Astrocyte of the spinal cord (primary cell): Measurements from ENCODE around the gene ATP8A1.

Source experiments
- DNase-seq: peaks from one replicate; pipeline ENCODE4 v3.0.0; 2011; ENCODE audit warnings: low read depth, low spot score
- H3K4me3 ChIP-seq: 2 replicates; pipeline ENCODE4 v1.5.1; 2011; ENCODE audit warnings: low read depth, mild to moderate bottlenecking, low read length, moderate library complexity
- in situ Hi-C: cut with HindIII; loops from 2 replicates; pipeline ENCODE4 v1.10.0; 2017; ENCODE audit warnings: low sequenced_read_pairs
- TF ChIP-seq, protein P1 (sequence below): IDR thresholded peaks from 2 replicates; pipeline ENCODE4 v1.5.1; 2012; ENCODE audit warnings: low read depth, mild to moderate bottlenecking, low read length, inconsistent platforms

Gene ATP8A1

GRCh38 chr4:42460043-42460442 lies 196.9 kb downstream of the ATP8A1 start:
- in situ Hi-C loops: no loop called here
- DNase-seq: no peak
- no peak overlapping the region for H3K4me3 ChIP-seq
- TF ChIP-seq, protein P1, sequence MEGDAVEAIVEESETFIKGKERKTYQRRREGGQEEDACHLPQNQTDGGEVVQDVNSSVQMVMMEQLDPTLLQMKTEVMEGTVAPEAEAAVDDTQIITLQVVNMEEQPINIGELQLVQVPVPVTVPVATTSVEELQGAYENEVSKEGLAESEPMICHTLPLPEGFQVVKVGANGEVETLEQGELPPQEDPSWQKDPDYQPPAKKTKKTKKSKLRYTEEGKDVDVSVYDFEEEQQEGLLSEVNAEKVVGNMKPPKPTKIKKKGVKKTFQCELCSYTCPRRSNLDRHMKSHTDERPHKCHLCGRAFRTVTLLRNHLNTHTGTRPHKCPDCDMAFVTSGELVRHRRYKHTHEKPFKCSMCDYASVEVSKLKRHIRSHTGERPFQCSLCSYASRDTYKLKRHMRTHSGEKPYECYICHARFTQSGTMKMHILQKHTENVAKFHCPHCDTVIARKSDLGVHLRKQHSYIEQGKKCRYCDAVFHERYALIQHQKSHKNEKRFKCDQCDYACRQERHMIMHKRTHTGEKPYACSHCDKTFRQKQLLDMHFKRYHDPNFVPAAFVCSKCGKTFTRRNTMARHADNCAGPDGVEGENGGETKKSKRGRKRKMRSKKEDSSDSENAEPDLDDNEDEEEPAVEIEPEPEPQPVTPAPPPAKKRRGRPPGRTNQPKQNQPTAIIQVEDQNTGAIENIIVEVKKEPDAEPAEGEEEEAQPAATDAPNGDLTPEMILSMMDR: no peak

DNA sequence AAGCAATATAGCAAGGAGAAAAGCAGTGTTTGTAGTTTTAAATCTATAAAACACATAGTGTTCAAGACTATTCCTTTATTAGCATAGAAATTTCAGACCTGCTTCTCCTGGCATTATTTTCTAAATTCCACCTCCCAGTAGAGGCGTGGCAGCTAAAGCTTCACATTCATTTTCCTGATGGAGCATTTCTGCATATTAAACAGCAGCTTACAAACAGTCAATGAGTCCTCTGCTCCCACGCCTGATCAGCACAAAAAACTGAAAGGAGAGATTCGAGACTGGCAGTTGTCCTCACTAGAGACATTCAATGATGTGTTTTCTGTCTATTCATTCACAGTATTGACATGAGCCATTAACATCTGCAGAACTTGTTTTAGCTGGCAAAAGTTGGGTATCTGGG lies 198.2 kb downstream of the ATP8A1 start:
- no peak overlapping the region for H3K4me3 ChIP-seq
- in situ Hi-C loops: no loop called here
- TF ChIP-seq, protein P1: no peak
- no peak for DNase-seq

- TF ChIP-seq, protein P1: no peak
- no peak for DNase-seq
- H3K4me3 ChIP-seq: no peak overlapping the region
- in situ Hi-C loops: no loop called here
Measured at GRCh38 chr4:42454755-42455420, 202.0 kb downstream of the ATP8A1 start.

- in situ Hi-C loops: no loop called here
- no peak overlapping the region for H3K4me3 ChIP-seq
- TF ChIP-seq, protein P1: no peak
- no peak for DNase-seq
Measured at GRCh38 chr4:42453612-42454011, 203.3 kb downstream of the ATP8A1 start.

- no peak overlapping the region for H3K4me3 ChIP-seq
- TF ChIP-seq, protein P1: no peak
- in situ Hi-C loops: no loop called here
- no peak for DNase-seq
Measured at GRCh38 chr4:42452823-42453222, 204.1 kb downstream of the ATP8A1 start.

DNA sequence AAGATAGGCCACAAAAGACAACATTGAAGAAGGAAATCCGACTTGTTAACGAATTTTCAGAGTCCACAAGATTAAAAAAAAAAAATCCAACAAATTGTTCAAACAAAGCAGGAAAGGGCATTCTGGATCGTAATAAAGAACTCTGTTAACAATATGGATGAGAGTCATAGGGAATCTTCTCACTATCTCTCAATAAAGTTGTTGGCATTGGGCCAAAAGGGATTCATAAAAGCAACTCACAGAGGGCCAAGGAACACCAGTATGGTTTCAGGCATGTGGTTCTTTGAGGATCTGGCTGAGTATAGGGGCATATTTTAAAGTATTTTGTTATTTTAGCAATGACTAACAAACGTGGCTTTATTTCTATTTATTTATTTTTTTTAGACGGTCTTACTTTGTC lies 210.1 kb downstream of the ATP8A1 start:
- TF ChIP-seq, protein P1: no peak
- in situ Hi-C loops: no loop called here
- H3K4me3 ChIP-seq: no peak overlapping the region
- DNase-seq: no peak
